Activated T-helper 2 cell treated with anti-CD3 and anti-CD28 coated beads, Interferon-gamma antibody, Interleukin-2, Interleukin-4, amounts not matched to agents 10 μg/mL and 5 μg/mL and 100 μg/mL, durations not matched to agents 14 hours and 24 hours and 36 hours (primary cell): ENCODE measurements around the gene MSL3B.
"Not testable (repeated sequence)": the region's sequence is repeated elsewhere in the genome, so short reads cannot be mapped to it uniquely, and the experiment has no call there.

Source experiments
- DNase-seq: peaks from one replicate; pipeline ENCODE4 v3.0.0; 2021; ENCODE audit warnings: low spot score
- H3K27ac Mint-ChIP-seq: one replicate; pipeline ENCODE4 v1.8.0; 2021; ENCODE audit warnings: mixed read lengths
- H3K27me3 Mint-ChIP-seq: one replicate; pipeline ENCODE4 v1.8.0; 2021; ENCODE audit warnings: low read depth, mixed read lengths
- H3K36me3 Mint-ChIP-seq: one replicate; pipeline ENCODE4 v1.8.0; 2021; ENCODE audit warnings: low read depth, mixed read lengths
- H3K4me1 Mint-ChIP-seq: one replicate; pipeline ENCODE4 v1.8.0; 2021; ENCODE audit warnings: low read depth, mixed read lengths
- H3K4me3 Mint-ChIP-seq: one replicate; pipeline ENCODE4 v1.8.0; 2021; ENCODE audit warnings: low read depth, mild to moderate bottlenecking, moderate library complexity, mixed read lengths
- H3K9me3 Mint-ChIP-seq: one replicate; pipeline ENCODE4 v1.8.0; 2021; ENCODE audit warnings: mixed read lengths
- intact Hi-C: fragments of 100-400 bp; cut with micrococcal nuclease; formaldehyde crosslinking; loops from one replicate; pipeline ENCODE4 v1.15.1; 2023

The MSL3B gene

GRCh38 chr2:233867993-233868532 is at the start of gene MSL3B:
TSS of gene MSL3B (minus strand) at chr2:233868386.
- peaks cover 29% of the 10 kb centered on the region for H3K36me3 Mint-ChIP-seq
- H3K9me3 Mint-ChIP-seq, result peaks cover 17% of the 10 kb centered on the region
- DNase-seq, result peak; percentile 47
- peaks cover 24% of the 10 kb centered on the region for H3K27me3 Mint-ChIP-seq
- peak within 1 kb of the TSS; percentile 88 for H3K4me3 Mint-ChIP-seq
- H3K27ac Mint-ChIP-seq, result peak within 1 kb of the TSS; percentile 82
- peaks cover 19% of the 10 kb centered on the region for H3K4me1 Mint-ChIP-seq
- intact Hi-C loops, result loop anchor here (1.0 to 5.0 kb wide), 2 partner anchors 14 to 629 kb away; partner anchors contain the start of genes ARL4C and HJURP

- DNase-seq, result no peak
- no peaks in the 10 kb centered on the region for H3K36me3 Mint-ChIP-seq
- H3K27ac Mint-ChIP-seq, result no peak within 1 kb of the TSS
- H3K9me3 Mint-ChIP-seq, result no peaks in the 10 kb centered on the region
- intact Hi-C loops, result no loop called here
- H3K4me1 Mint-ChIP-seq, result peaks cover 9% of the 10 kb centered on the region
- H3K4me3 Mint-ChIP-seq, result no peak within 1 kb of the TSS
- H3K27me3 Mint-ChIP-seq, result peaks cover 14% of the 10 kb centered on the region
Observed at GRCh38 chr2:233917116-233917515, 48.9 kb upstream of the MSL3B start, which contains the start of gene TRPM8. TSS of gene TRPM8 (plus strand) at chr2:233917373. CDS start at chr2:233926538, 9,165 bp downstream.

GRCh38 chr2:233915128-233915527 is 46.9 kb upstream of the MSL3B start:
- no peaks in the 10 kb centered on the region for H3K36me3 Mint-ChIP-seq
- intact Hi-C loops, result no loop called here

GRCh38 chr2:233912691-233913423 is 44.7 kb upstream of the MSL3B start:
- H3K27ac Mint-ChIP-seq, result no peak overlapping the region
- H3K4me1 Mint-ChIP-seq, result no peaks in the 10 kb centered on the region
- no peak for DNase-seq
- H3K27me3 Mint-ChIP-seq, result peaks cover 10% of the 10 kb centered on the region
- H3K36me3 Mint-ChIP-seq, result no peaks in the 10 kb centered on the region
- no peaks in the 10 kb centered on the region for H3K9me3 Mint-ChIP-seq
- intact Hi-C loops, result no loop called here
- H3K4me3 Mint-ChIP-seq, result no peak overlapping the region

More at GRCh38 chr2:233915128-233915527, 46.9 kb upstream of the MSL3B start:
- DNase-seq, result no peak
- Mint-ChIP-seq H3K9me3 (no peaks in the 10 kb centered on the region), H3K27me3 (peaks cover 11% of the 10 kb centered on the region), H3K4me1 (peaks cover 6% of the 10 kb centered on the region), H3K4me3 (no peak overlapping the region), H3K27ac (no peak overlapping the region)

GRCh38 chr2:233907627-233908026 is 39.4 kb upstream of the MSL3B start:
- intact Hi-C loops, result no loop called here
- H3K4me1 Mint-ChIP-seq, result no peaks in the 10 kb centered on the region
- H3K36me3 Mint-ChIP-seq, result no peaks in the 10 kb centered on the region
- H3K27me3 Mint-ChIP-seq, result peaks cover 3% of the 10 kb centered on the region
- no peak overlapping the region for H3K4me3 Mint-ChIP-seq
- no peaks in the 10 kb centered on the region for H3K9me3 Mint-ChIP-seq
- no peak overlapping the region for H3K27ac Mint-ChIP-seq
- DNase-seq, result no peak

GRCh38 chr2:233905945-233906344 is 37.8 kb upstream of the MSL3B start:
- Mint-ChIP-seq H3K27ac (no peak overlapping the region), H3K4me1 (no peaks in the 10 kb centered on the region), H3K9me3 (no peaks in the 10 kb centered on the region), H3K36me3 (no peaks in the 10 kb centered on the region), H3K27me3 (peaks cover 5% of the 10 kb centered on the region), H3K4me3 (no peak overlapping the region)
- intact Hi-C loops, result no loop called here
- DNase-seq, result no peak

- no peak overlapping the region for H3K4me3 Mint-ChIP-seq
- DNase-seq, result no peak
- H3K4me1 Mint-ChIP-seq, result peaks cover 5% of the 10 kb centered on the region
- intact Hi-C loops, result no loop called here
- H3K9me3 Mint-ChIP-seq, result no peaks in the 10 kb centered on the region
- peaks cover 13% of the 10 kb centered on the region for H3K27me3 Mint-ChIP-seq
- H3K36me3 Mint-ChIP-seq, result no peaks in the 10 kb centered on the region
- no peak overlapping the region for H3K27ac Mint-ChIP-seq
Observed at GRCh38 chr2:233901884-233902283, 33.7 kb upstream of the MSL3B start.

- peaks cover 13% of the 10 kb centered on the region for H3K27me3 Mint-ChIP-seq
- no peaks in the 10 kb centered on the region for H3K36me3 Mint-ChIP-seq
- H3K27ac Mint-ChIP-seq, result no peak overlapping the region
- H3K4me1 Mint-ChIP-seq, result peaks cover 5% of the 10 kb centered on the region
- intact Hi-C loops, result no loop called here
- no peak for DNase-seq
- no peak overlapping the region for H3K4me3 Mint-ChIP-seq
- H3K9me3 Mint-ChIP-seq, result no peaks in the 10 kb centered on the region
Observed at GRCh38 chr2:233901367-233901766, 33.2 kb upstream of the MSL3B start.

- H3K27me3 Mint-ChIP-seq, result peaks cover 29% of the 10 kb centered on the region
- H3K36me3 Mint-ChIP-seq, H3K9me3 Mint-ChIP-seq, intact Hi-C loops, H3K4me1 Mint-ChIP-seq, H3K27ac Mint-ChIP-seq, H3K4me3 Mint-ChIP-seq, DNase-seq: not testable (repeated sequence)
Observed at GRCh38 chr2:233896253-233896652, 28.1 kb upstream of the MSL3B start.

- Mint-ChIP-seq H3K9me3 (no peaks in the 10 kb centered on the region), H3K27me3 (peaks cover 28% of the 10 kb centered on the region), H3K4me3 (no peak overlapping the region), H3K4me1 (no peaks in the 10 kb centered on the region), H3K27ac (no peak overlapping the region), H3K36me3 (no peaks in the 10 kb centered on the region)
- DNase-seq, result no peak
- intact Hi-C loops, result no loop called here
Observed at GRCh38 chr2:233892793-233893192, 24.6 kb upstream of the MSL3B start.

GRCh38 chr2:233882353-233882752 is 14.2 kb upstream of the MSL3B start:
- intact Hi-C loops, result no loop called here
- H3K4me3 Mint-ChIP-seq, result no peak overlapping the region
- H3K4me1 Mint-ChIP-seq, result no peaks in the 10 kb centered on the region
- DNase-seq, result no peak
- H3K27ac Mint-ChIP-seq, result no peak overlapping the region
- peaks cover 30% of the 10 kb centered on the region for H3K9me3 Mint-ChIP-seq
- H3K27me3 Mint-ChIP-seq, result peaks cover 18% of the 10 kb centered on the region
- H3K36me3 Mint-ChIP-seq, result no peaks in the 10 kb centered on the region

- H3K27ac Mint-ChIP-seq, intact Hi-C loops, H3K4me1 Mint-ChIP-seq, H3K36me3 Mint-ChIP-seq, DNase-seq, H3K4me3 Mint-ChIP-seq: not testable (repeated sequence)
- Mint-ChIP-seq H3K27me3 (peaks cover 29% of the 10 kb centered on the region), H3K9me3 (peaks cover 25% of the 10 kb centered on the region)
Observed at GRCh38 chr2:233872125-233872524, 3.9 kb upstream of the MSL3B start.

GRCh38 chr2:233871432-233871831 is 3.2 kb upstream of the MSL3B start:
- H3K9me3 Mint-ChIP-seq, result peaks cover 25% of the 10 kb centered on the region
- no peak overlapping the region for H3K27ac Mint-ChIP-seq
- peaks cover 29% of the 10 kb centered on the region for H3K27me3 Mint-ChIP-seq
- no peak for DNase-seq
- no peak overlapping the region for H3K4me3 Mint-ChIP-seq
- peaks cover 8% of the 10 kb centered on the region for H3K4me1 Mint-ChIP-seq
- H3K36me3 Mint-ChIP-seq, result peaks cover 15% of the 10 kb centered on the region
- intact Hi-C loops, result no loop called here
